ENCODE data around the gene PFDN1.

Gene PFDN1

GRCh38 chr5:140311011-140311467 is 8.1 kb upstream of the PFDN1 start:
- Histone ChIP-seq H3K27ac (ENCODE audit: low read length) (no peak overlapping the region), H3K27me3 (ENCODE audit: control insufficient read depth, insufficient read depth, low read length) (no peaks in the 10 kb centered on the region), H3K4me3 (ENCODE audit: low read length) (no peak overlapping the region), H3K4me1 (ENCODE audit: control insufficient read depth, low read depth, low read length) (no peaks in the 10 kb centered on the region), H3K9ac (ENCODE audit: low read length) (no peak overlapping the region), H3K36me3 (ENCODE audit: control insufficient read depth, low read depth, low read length) (no peaks in the 10 kb centered on the region), H3K9me3 (ENCODE audit: control insufficient read depth, low read depth, low read length) (no peaks in the 10 kb centered on the region)

GRCh38 chr5:140310434-140310833 is 7.5 kb upstream of the PFDN1 start:
- Histone ChIP-seq H3K4me3 (ENCODE audit: low read length) (no peak overlapping the region), H3K9me3 (ENCODE audit: control insufficient read depth, low read depth, low read length) (no peaks in the 10 kb centered on the region), H3K36me3 (ENCODE audit: control insufficient read depth, low read depth, low read length) (no peaks in the 10 kb centered on the region), H3K9ac (ENCODE audit: low read length) (no peak overlapping the region), H3K4me1 (ENCODE audit: control insufficient read depth, low read depth, low read length) (no peaks in the 10 kb centered on the region), H3K27ac (ENCODE audit: low read length) (no peak overlapping the region), H3K27me3 (ENCODE audit: control insufficient read depth, insufficient read depth, low read length) (no peaks in the 10 kb centered on the region)

GRCh38 chr5:140309706-140310249 is 6.9 kb upstream of the PFDN1 start:
- no peaks in the 10 kb centered on the region for H3K4me1 ChIP-seq (ENCODE audit: control insufficient read depth, low read depth, low read length)
- no peak overlapping the region for H3K27ac ChIP-seq (ENCODE audit: low read length)
- H3K36me3 ChIP-seq (ENCODE audit: control insufficient read depth, low read depth, low read length) = no peaks in the 10 kb centered on the region
- no peaks in the 10 kb centered on the region for H3K9me3 ChIP-seq (ENCODE audit: control insufficient read depth, low read depth, low read length)
- no peaks in the 10 kb centered on the region for H3K27me3 ChIP-seq (ENCODE audit: control insufficient read depth, insufficient read depth, low read length)
- no peak overlapping the region for H3K4me3 ChIP-seq (ENCODE audit: low read length)
- H3K9ac ChIP-seq (ENCODE audit: low read length) = no peak overlapping the region

- no peak overlapping the region for H3K4me3 ChIP-seq (ENCODE audit: low read length)
- no peak overlapping the region for H3K27ac ChIP-seq (ENCODE audit: low read length)
- no peak overlapping the region for H3K9ac ChIP-seq (ENCODE audit: low read length)
- no peaks in the 10 kb centered on the region for H3K27me3 ChIP-seq (ENCODE audit: control insufficient read depth, insufficient read depth, low read length)
- H3K9me3 ChIP-seq (ENCODE audit: control insufficient read depth, low read depth, low read length) = no peaks in the 10 kb centered on the region
- peaks cover 2% of the 10 kb centered on the region for H3K36me3 ChIP-seq (ENCODE audit: control insufficient read depth, low read depth, low read length)
- peaks cover 7% of the 10 kb centered on the region for H3K4me1 ChIP-seq (ENCODE audit: control insufficient read depth, low read depth, low read length)
Measured at GRCh38 chr5:140305471-140305870, 2.6 kb upstream of the PFDN1 start.

GRCh38 chr5:140303966-140304365 is 1.1 kb upstream of the PFDN1 start:
- peaks cover 9% of the 10 kb centered on the region for H3K36me3 ChIP-seq (ENCODE audit: control insufficient read depth, low read depth, low read length)
- H3K4me3 ChIP-seq (ENCODE audit: low read length) = no peak overlapping the region
- H3K27ac ChIP-seq (ENCODE audit: low read length) = no peak overlapping the region
- no peaks in the 10 kb centered on the region for H3K27me3 ChIP-seq (ENCODE audit: control insufficient read depth, insufficient read depth, low read length)
- H3K9ac ChIP-seq (ENCODE audit: low read length) = no peak overlapping the region
- H3K9me3 ChIP-seq (ENCODE audit: control insufficient read depth, low read depth, low read length) = no peaks in the 10 kb centered on the region
- peaks cover 7% of the 10 kb centered on the region for H3K4me1 ChIP-seq (ENCODE audit: control insufficient read depth, low read depth, low read length)

GRCh38 chr5:140301136-140301535 is 1.8 kb downstream of the PFDN1 start:
- Histone ChIP-seq H3K27ac (ENCODE audit: low read length) (no peak overlapping the region), H3K36me3 (ENCODE audit: control insufficient read depth, low read depth, low read length) (peaks cover 18% of the 10 kb centered on the region), H3K4me3 (ENCODE audit: low read length) (peak overlapping the region; percentile 98), H3K27me3 (ENCODE audit: control insufficient read depth, insufficient read depth, low read length) (no peaks in the 10 kb centered on the region), H3K4me1 (ENCODE audit: control insufficient read depth, low read depth, low read length) (peaks cover 7% of the 10 kb centered on the region), H3K9ac (ENCODE audit: low read length) (no peak overlapping the region), H3K9me3 (ENCODE audit: control insufficient read depth, low read depth, low read length) (no peaks in the 10 kb centered on the region)

GRCh38 chr5:140299056-140299455 is 3.8 kb downstream of the PFDN1 start:
- Histone ChIP-seq H3K4me3 (ENCODE audit: low read length) (no peak overlapping the region), H3K36me3 (ENCODE audit: control insufficient read depth, low read depth, low read length) (peaks cover 18% of the 10 kb centered on the region), H3K4me1 (ENCODE audit: control insufficient read depth, low read depth, low read length) (peaks cover 7% of the 10 kb centered on the region), H3K9me3 (ENCODE audit: control insufficient read depth, low read depth, low read length) (no peaks in the 10 kb centered on the region), H3K9ac (ENCODE audit: low read length) (no peak overlapping the region), H3K27me3 (ENCODE audit: control insufficient read depth, insufficient read depth, low read length) (no peaks in the 10 kb centered on the region), H3K27ac (ENCODE audit: low read length) (no peak overlapping the region)

GRCh38 chr5:140298183-140298601 is 4.7 kb downstream of the PFDN1 start:
- Histone ChIP-seq H3K36me3 (ENCODE audit: control insufficient read depth, low read depth, low read length) (peaks cover 18% of the 10 kb centered on the region), H3K27ac (ENCODE audit: low read length) (no peak overlapping the region), H3K4me3 (ENCODE audit: low read length) (no peak overlapping the region), H3K9me3 (ENCODE audit: control insufficient read depth, low read depth, low read length) (no peaks in the 10 kb centered on the region), H3K27me3 (ENCODE audit: control insufficient read depth, insufficient read depth, low read length) (no peaks in the 10 kb centered on the region), H3K9ac (ENCODE audit: low read length) (no peak overlapping the region), H3K4me1 (ENCODE audit: control insufficient read depth, low read depth, low read length) (peaks cover 7% of the 10 kb centered on the region)

- Histone ChIP-seq H3K36me3 (ENCODE audit: control insufficient read depth, low read depth, low read length) (peaks cover 18% of the 10 kb centered on the region), H3K27ac (ENCODE audit: low read length) (no peak overlapping the region), H3K4me3 (ENCODE audit: low read length) (no peak overlapping the region), H3K4me1 (ENCODE audit: control insufficient read depth, low read depth, low read length) (peaks cover 7% of the 10 kb centered on the region), H3K9me3 (ENCODE audit: control insufficient read depth, low read depth, low read length) (no peaks in the 10 kb centered on the region), H3K27me3 (ENCODE audit: control insufficient read depth, insufficient read depth, low read length) (no peaks in the 10 kb centered on the region), H3K9ac (ENCODE audit: low read length) (no peak overlapping the region)
Measured at GRCh38 chr5:140297283-140297682, 5.6 kb downstream of the PFDN1 start.

GRCh38 chr5:140296289-140296688 is 6.6 kb downstream of the PFDN1 start:
- Histone ChIP-seq H3K9me3 (ENCODE audit: control insufficient read depth, low read depth, low read length) (no peaks in the 10 kb centered on the region), H3K4me3 (ENCODE audit: low read length) (no peak overlapping the region), H3K27me3 (ENCODE audit: control insufficient read depth, insufficient read depth, low read length) (no peaks in the 10 kb centered on the region), H3K9ac (ENCODE audit: low read length) (no peak overlapping the region), H3K4me1 (ENCODE audit: control insufficient read depth, low read depth, low read length) (no peaks in the 10 kb centered on the region), H3K36me3 (ENCODE audit: control insufficient read depth, low read depth, low read length) (peaks cover 18% of the 10 kb centered on the region), H3K27ac (ENCODE audit: low read length) (no peak overlapping the region)

- peaks cover 15% of the 10 kb centered on the region for H3K36me3 ChIP-seq (ENCODE audit: control insufficient read depth, low read depth, low read length)
- H3K9ac ChIP-seq (ENCODE audit: low read length) = no peak overlapping the region
- no peaks in the 10 kb centered on the region for H3K27me3 ChIP-seq (ENCODE audit: control insufficient read depth, insufficient read depth, low read length)
- no peak overlapping the region for H3K27ac ChIP-seq (ENCODE audit: low read length)
- no peaks in the 10 kb centered on the region for H3K4me1 ChIP-seq (ENCODE audit: control insufficient read depth, low read depth, low read length)
- no peak overlapping the region for H3K4me3 ChIP-seq (ENCODE audit: low read length)
- no peaks in the 10 kb centered on the region for H3K9me3 ChIP-seq (ENCODE audit: control insufficient read depth, low read depth, low read length)
Measured at GRCh38 chr5:140295414-140295813, 7.5 kb downstream of the PFDN1 start.

- no peak overlapping the region for H3K9ac ChIP-seq (ENCODE audit: low read length)
- H3K36me3 ChIP-seq (ENCODE audit: control insufficient read depth, low read depth, low read length) = peaks cover 10% of the 10 kb centered on the region
- no peaks in the 10 kb centered on the region for H3K4me1 ChIP-seq (ENCODE audit: control insufficient read depth, low read depth, low read length)
- no peaks in the 10 kb centered on the region for H3K9me3 ChIP-seq (ENCODE audit: control insufficient read depth, low read depth, low read length)
- H3K4me3 ChIP-seq (ENCODE audit: low read length) = no peak overlapping the region
- H3K27me3 ChIP-seq (ENCODE audit: control insufficient read depth, insufficient read depth, low read length) = no peaks in the 10 kb centered on the region
- H3K27ac ChIP-seq (ENCODE audit: low read length) = no peak overlapping the region
Measured at GRCh38 chr5:140294753-140295152, 8.1 kb downstream of the PFDN1 start.

Measured in iPS-18a (cell line).